CD8-positive, alpha-beta memory T cell (primary cell): ENCODE results near the gene ST7. TPM values are rescaled to one million over a fixed set of nuclear protein-coding genes. Genes with fewer than 3 reads are reported as not detected.

Experiments used
- CTCF ChIA-PET: fragments of 350-600 bp; sonication (Branson Sonifier 250); formaldehyde crosslinking; loops from one replicate; lab custom pipeline; 2021; ENCODE audit warnings: antibody characterized with exemption; lab: Charles Lee
- POLR2A ChIA-PET: fragments of 350-600 bp; sonication (Branson Sonifier 250); formaldehyde crosslinking; loops from one replicate; lab custom pipeline; 2021; ENCODE audit warnings: antibody characterized with exemption; lab: Charles Lee
- DNase-seq, 5 donors: peaks; one replicate each; pipeline versions ENCODE4 v3.0.0 to v3.0.0-alpha.2; 2020 to 2022; ENCODE audit warnings: mixed read lengths in 1 of 5
- H3K27ac ChIP-seq: one replicate; pipeline ENCODE4 v1.7.0; 2013; ENCODE audit warnings: low read depth, mild to moderate bottlenecking, low read length, moderate library complexity
- H3K27me3 ChIP-seq: 2 replicates; pipeline ENCODE4 v1.7.0; 2013; ENCODE audit warnings: low read length, mild to moderate bottlenecking; ENCODE audit not compliant: insufficient read depth, poor library complexity, severe bottlenecking
- H3K36me3 ChIP-seq: 2 replicates; pipeline ENCODE4 v1.7.0; 2013; ENCODE audit warnings: mild to moderate bottlenecking, low read length, moderate library complexity; ENCODE audit not compliant: insufficient read depth
- H3K4me1 ChIP-seq: 2 replicates; pipeline ENCODE4 v1.7.0; 2013; ENCODE audit warnings: mild to moderate bottlenecking, low read length, moderate library complexity; ENCODE audit not compliant: insufficient read depth
- H3K4me3 ChIP-seq: 2 replicates; pipeline ENCODE4 v1.7.0; 2013; ENCODE audit warnings: mild to moderate bottlenecking, low read length
- H3K9me3 ChIP-seq: 2 replicates; pipeline ENCODE4 v1.7.0; 2013; ENCODE audit warnings: mild to moderate bottlenecking, low read length
- H3K27ac Mint-ChIP-seq, 8 donors: one replicate each; pipeline ENCODE4 v1.8.0; 2020 to 2021; ENCODE audit warnings: mixed read lengths in 8 of 8, mild to moderate bottlenecking in 6 of 8, inconsistent platforms in 3 of 8, moderate library complexity in 3 of 8
- H3K27me3 Mint-ChIP-seq, 2 donors: one replicate each; pipeline ENCODE4 v1.8.0; 2020 to 2021; ENCODE audit warnings: mixed read lengths in 2 of 2, mild to moderate bottlenecking in 1 of 2, moderate library complexity in 1 of 2
- H3K36me3 Mint-ChIP-seq, 3 donors: one replicate each; pipeline ENCODE4 v1.8.0; 2020 to 2021; ENCODE audit warnings: mixed read lengths in 3 of 3, inconsistent platforms in 1 of 3, mild to moderate bottlenecking in 1 of 3
- H3K4me1 Mint-ChIP-seq, 3 donors: one replicate each; pipeline ENCODE4 v1.8.0; 2020 to 2021; ENCODE audit warnings: mixed read lengths in 3 of 3, inconsistent platforms in 1 of 3, mild to moderate bottlenecking in 1 of 3
- H3K4me3 Mint-ChIP-seq, 7 donors: one replicate each; pipeline ENCODE4 v1.8.0; 2020 to 2021; ENCODE audit warnings: mixed read lengths in 7 of 7, mild to moderate bottlenecking in 6 of 7, moderate library complexity in 4 of 7, inconsistent platforms in 2 of 7
- H3K9me3 Mint-ChIP-seq, 5 donors: one replicate each; pipeline ENCODE4 v1.8.0; 2020 to 2022; ENCODE audit warnings: mixed read lengths in 5 of 5, mild to moderate bottlenecking in 3 of 5, moderate library complexity in 2 of 5, inconsistent platforms in 1 of 5
- polyA plus RNA-seq: library from polyadenylated mRNA; unstranded; fragments of 300-500 nt; fragmentation: Illumina TruSeq; gene quantifications from one replicate; pipeline ENCODE4 v1.2.3, GENCODE V29; 2021
- total RNA-seq, 2 experiments: library from RNA; stranded (reverse); gene quantifications; one replicate each; pipeline ENCODE4 v1.2.3, GENCODE V29; 2021

ST7 gene
- total and polyA plus RNA-seq, 3 experiments from 2014 or later = 7.9 to 14.2 (median 12.7) TPM

DNA sequence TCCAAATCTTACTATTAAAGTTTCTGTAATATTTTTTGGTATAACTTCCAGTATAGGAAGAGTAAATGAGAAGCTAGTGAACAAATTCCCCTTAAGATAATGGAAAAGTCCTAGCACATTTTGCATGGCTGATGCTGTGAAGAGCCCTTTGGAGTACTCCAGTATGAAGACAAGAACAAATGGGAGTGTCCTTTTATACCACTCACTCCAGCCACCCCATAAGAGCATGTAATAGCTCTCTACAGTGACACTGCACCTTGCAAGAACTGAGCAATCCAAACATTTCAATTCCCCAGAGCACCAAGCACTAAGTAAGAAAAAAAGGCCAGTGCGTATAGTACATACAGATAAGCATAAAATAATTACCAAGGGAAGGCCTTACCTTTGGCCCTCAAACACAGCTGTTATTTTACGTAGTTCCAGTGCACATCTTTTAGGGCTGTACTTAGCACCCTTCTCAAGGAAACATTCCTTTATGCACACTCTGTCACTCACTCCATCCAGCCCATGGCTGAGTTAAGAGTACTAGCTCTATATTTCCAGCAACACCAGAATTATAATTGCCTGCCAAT, 135.4 kb downstream of the ST7 start:
- no peaks in the 10 kb centered on the region for H3K9me3 Mint-ChIP-seq
- Histone ChIP-seq H3K27me3 (no peaks in the 10 kb centered on the region), H3K36me3 (no peaks in the 10 kb centered on the region), H3K27ac (no peak overlapping the region), H3K9me3 (no peaks in the 10 kb centered on the region), H3K4me1 (peaks cover 14% of the 10 kb centered on the region), H3K4me3 (no peak overlapping the region)
- H3K27ac Mint-ChIP-seq = no peak overlapping the region
- peaks cover 22 to 29% (median 22%) of the 10 kb centered on the region in 3 donors for H3K4me1 Mint-ChIP-seq
- H3K36me3 Mint-ChIP-seq = no peaks in the 10 kb centered on the region
- no peak for DNase-seq
- no peaks in the 10 kb centered on the region for H3K27me3 Mint-ChIP-seq
- ChIA-PET CTCF (interaction anchor here (1.1 kb wide), 2 partner anchors 12 to 26 kb away, joined by 4 read pairs; no protein-coding TSS in a partner anchor), POLR2A (no interaction called here)
- no peak overlapping the region for H3K4me3 Mint-ChIP-seq

DNA sequence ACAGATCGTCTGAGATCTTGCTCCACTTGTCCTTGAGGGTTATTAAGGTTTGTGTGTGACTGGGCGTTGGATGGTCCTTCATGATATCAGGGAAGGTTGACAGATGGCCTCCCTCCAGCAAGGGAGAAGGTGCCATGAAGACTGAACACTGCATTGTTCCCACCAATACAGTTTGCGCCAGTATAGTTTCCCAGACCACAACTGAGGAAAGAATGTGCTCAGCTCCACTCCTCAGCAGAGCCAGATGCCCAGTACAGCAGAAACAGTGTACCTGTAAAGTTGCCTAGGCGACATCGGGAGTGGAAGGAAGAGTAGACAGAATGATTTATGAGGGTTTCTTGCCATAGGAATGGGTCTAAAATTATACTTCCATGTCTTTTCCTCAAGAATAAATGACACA, 137.5 kb downstream of the ST7 start:
- Mint-ChIP-seq H3K27ac (peak overlapping the region in 1 of 8 donors; percentile 47), H3K4me3 (no peak overlapping the region), H3K9me3 (no peaks in the 10 kb centered on the region), H3K27me3 (no peaks in the 10 kb centered on the region), H3K4me1 (peaks cover 18 to 25% (median 22%) of the 10 kb centered on the region in 3 donors), H3K36me3 (no peaks in the 10 kb centered on the region)
- CTCF ChIA-PET = no interaction called here
- no peaks in the 10 kb centered on the region for H3K27me3 ChIP-seq
- no peak overlapping the region for H3K27ac ChIP-seq
- H3K4me1 ChIP-seq = peaks cover 14% of the 10 kb centered on the region
- no peaks in the 10 kb centered on the region for H3K36me3 ChIP-seq
- DNase-seq = no peak
- H3K9me3 ChIP-seq = no peaks in the 10 kb centered on the region
- POLR2A ChIA-PET = no interaction called here
- no peak overlapping the region for H3K4me3 ChIP-seq

DNA sequence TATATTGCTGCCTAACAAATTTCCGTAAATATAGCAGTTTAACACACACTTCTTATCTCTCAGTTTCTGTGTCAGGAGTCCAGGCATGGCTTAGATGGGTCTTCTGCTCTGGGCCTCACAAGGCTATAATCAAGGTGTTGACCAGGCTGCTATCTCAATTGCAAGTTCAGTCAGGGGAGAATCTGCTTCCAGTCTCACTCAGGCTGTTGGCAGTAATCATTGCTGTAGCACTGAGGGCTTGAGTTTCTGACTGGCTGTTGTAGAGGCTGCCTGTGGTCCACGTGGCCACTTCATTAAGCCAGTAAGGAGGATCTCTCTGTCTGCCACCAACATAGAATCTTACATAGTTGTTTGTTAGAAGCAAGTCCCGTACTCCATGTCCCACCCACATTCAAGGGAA, 138.4 kb downstream of the ST7 start:
- Histone ChIP-seq H3K4me3 (no peak overlapping the region), H3K27me3 (no peaks in the 10 kb centered on the region), H3K9me3 (no peaks in the 10 kb centered on the region), H3K27ac (no peak overlapping the region), H3K36me3 (no peaks in the 10 kb centered on the region), H3K4me1 (peaks cover 13% of the 10 kb centered on the region)
- ChIA-PET CTCF (no interaction called here), POLR2A (no interaction called here)
- no peak for DNase-seq
- H3K27ac Mint-ChIP-seq = no peak overlapping the region
- peaks cover 14 to 16% (median 14%) of the 10 kb centered on the region in 3 donors for H3K4me1 Mint-ChIP-seq
- no peaks in the 10 kb centered on the region for H3K9me3 Mint-ChIP-seq
- H3K4me3 Mint-ChIP-seq = no peak overlapping the region
- H3K36me3 Mint-ChIP-seq = no peaks in the 10 kb centered on the region
- no peaks in the 10 kb centered on the region for H3K27me3 Mint-ChIP-seq

DNA sequence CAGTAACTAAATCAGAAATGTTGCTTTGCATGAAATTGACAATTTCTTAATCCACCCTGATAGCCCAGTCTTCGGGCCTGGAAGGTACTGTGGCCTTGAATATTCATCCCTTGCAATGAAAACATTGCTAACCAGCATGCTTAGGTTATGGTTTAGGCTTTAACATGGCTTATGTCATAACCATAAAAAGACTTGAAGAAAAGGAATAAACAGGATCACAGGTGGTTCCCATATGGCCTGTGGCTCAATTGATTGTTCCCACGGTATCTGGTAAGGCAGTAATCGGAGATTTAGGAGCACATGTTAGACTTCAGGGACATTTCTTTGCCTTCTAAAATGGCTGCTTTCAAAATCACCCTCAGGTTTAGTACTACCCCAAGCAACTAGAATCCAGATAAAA, 139.5 kb downstream of the ST7 start:
- Mint-ChIP-seq H3K4me3 (no peak overlapping the region), H3K4me1 (peaks cover 4 to 6% (median 4%) of the 10 kb centered on the region in 3 donors), H3K27ac (no peak overlapping the region), H3K27me3 (no peaks in the 10 kb centered on the region), H3K9me3 (no peaks in the 10 kb centered on the region), H3K36me3 (no peaks in the 10 kb centered on the region)
- no peak for DNase-seq
- no peaks in the 10 kb centered on the region for H3K36me3 ChIP-seq
- no peak overlapping the region for H3K27ac ChIP-seq
- H3K9me3 ChIP-seq = no peaks in the 10 kb centered on the region
- H3K27me3 ChIP-seq = no peaks in the 10 kb centered on the region
- ChIA-PET CTCF (no interaction called here), POLR2A (interaction anchor here (0.7 kb wide), 1 partner anchor 35 kb away, joined by 10 read pairs; no protein-coding TSS in a partner anchor)
- peaks cover 3% of the 10 kb centered on the region for H3K4me1 ChIP-seq
- no peak overlapping the region for H3K4me3 ChIP-seq

DNA sequence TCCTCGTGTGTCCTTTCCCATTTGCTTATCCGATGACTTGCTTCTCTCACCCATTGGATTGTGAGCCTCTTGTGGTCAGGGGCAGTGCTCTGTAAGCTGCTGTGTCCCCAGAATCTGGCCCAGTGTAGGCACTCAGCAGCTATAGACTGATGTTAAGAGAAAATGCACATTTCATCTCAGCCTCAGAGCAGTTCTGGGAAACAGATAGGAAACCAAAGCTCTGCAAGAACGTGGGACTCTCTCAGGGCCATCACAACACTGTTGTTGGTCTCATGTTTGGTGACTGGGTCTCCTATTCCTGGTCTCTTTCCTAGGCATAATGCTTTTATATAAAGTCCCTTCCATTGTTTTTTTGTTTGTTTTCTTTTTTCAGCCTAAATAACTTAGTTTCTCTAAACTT, 141.2 kb downstream of the ST7 start:
- ChIA-PET POLR2A (no interaction called here), CTCF (no interaction called here)
- H3K9me3 Mint-ChIP-seq = no peaks in the 10 kb centered on the region
- no peaks in the 10 kb centered on the region for H3K36me3 ChIP-seq
- H3K9me3 ChIP-seq = no peaks in the 10 kb centered on the region
- H3K27ac ChIP-seq = no peak overlapping the region
- no peak overlapping the region for H3K4me3 ChIP-seq
- H3K27me3 Mint-ChIP-seq = no peaks in the 10 kb centered on the region
- H3K4me1 Mint-ChIP-seq = no peaks in the 10 kb centered on the region
- no peak overlapping the region for H3K27ac Mint-ChIP-seq
- H3K4me3 Mint-ChIP-seq = no peak overlapping the region
- H3K4me1 ChIP-seq = no peaks in the 10 kb centered on the region
- H3K36me3 Mint-ChIP-seq = no peaks in the 10 kb centered on the region
- no peak for DNase-seq
- no peaks in the 10 kb centered on the region for H3K27me3 ChIP-seq

DNA sequence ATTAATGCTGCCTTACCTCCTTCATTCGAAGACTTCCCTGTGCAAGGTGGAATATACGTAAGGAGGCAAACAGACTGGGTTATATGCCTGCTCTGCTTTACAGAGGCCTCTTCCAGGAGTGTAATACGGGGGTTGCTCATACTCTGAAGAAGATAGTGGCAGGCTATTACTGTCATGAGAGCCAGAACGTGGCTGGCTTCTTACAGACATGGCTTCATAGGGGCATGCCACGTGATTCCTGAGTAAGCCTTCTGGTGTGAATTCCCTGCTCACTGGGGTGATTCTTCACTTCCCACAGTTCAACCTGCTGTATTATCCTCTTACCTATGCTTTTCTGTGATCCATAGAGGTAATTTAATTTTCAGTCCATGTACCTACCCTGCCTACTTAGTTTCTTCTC, 141.8 kb downstream of the ST7 start:
- CTCF ChIA-PET = no interaction called here
- H3K4me3 Mint-ChIP-seq = no peak overlapping the region

DNA sequence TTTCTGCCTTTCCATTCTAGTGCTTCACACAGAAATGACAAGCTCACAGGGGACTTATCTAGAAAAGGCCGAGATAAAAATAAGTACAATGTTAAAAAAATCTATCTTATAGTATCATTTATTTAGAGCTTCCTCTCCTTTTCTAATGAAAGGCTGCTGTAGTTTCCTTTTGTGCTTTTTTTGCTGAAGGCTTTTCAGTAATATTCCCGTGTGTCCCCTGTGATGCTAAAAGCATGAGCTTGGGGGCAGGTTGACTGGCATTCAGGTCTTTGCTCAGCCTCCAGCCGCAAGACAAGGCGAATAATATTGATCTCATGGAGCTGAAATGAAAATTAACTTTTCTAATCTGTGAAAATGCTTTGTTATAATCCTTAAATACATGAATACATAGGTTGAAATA, 143.0 kb downstream of the ST7 start:
- H3K27me3 Mint-ChIP-seq = no peaks in the 10 kb centered on the region

More for the DNA sequence above, 141.8 kb downstream of the ST7 start:
- Histone ChIP-seq H3K27me3 (no peaks in the 10 kb centered on the region), H3K4me3 (no peak overlapping the region), H3K9me3 (no peaks in the 10 kb centered on the region), H3K27ac (no peak overlapping the region), H3K36me3 (no peaks in the 10 kb centered on the region), H3K4me1 (no peaks in the 10 kb centered on the region)
- no peak for DNase-seq
- Mint-ChIP-seq H3K36me3 (no peaks in the 10 kb centered on the region), H3K27me3 (no peaks in the 10 kb centered on the region), H3K4me1 (no peaks in the 10 kb centered on the region), H3K9me3 (no peaks in the 10 kb centered on the region), H3K27ac (peak overlapping the region in 1 of 8 donors; percentile 3)
- POLR2A ChIA-PET = no interaction called here

DNA sequence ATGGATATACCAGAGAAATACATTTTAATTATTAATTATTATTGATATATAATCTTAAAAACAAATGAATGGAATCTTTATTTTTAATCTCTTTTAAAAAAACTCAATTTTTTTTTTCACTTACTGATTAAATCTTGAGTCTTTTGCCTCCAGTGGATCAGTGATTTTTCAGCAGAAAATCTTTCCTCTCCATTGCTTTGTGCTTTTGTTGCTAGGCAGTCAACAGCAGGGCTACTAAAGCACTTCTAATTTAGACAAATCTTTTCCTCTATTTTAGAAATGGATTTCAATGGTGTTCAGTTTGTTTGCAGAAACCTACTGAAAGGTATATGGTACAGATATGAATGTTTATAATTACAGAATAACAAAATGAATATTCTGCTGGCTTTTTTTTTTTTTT, 143.6 kb downstream of the ST7 start:
- no peak overlapping the region for H3K4me3 Mint-ChIP-seq
- H3K9me3 Mint-ChIP-seq = no peaks in the 10 kb centered on the region
- Histone ChIP-seq H3K27me3 (no peaks in the 10 kb centered on the region), H3K9me3 (no peaks in the 10 kb centered on the region), H3K36me3 (no peaks in the 10 kb centered on the region), H3K27ac (no peak overlapping the region), H3K4me3 (no peak overlapping the region), H3K4me1 (no peaks in the 10 kb centered on the region)
- no peak overlapping the region for H3K27ac Mint-ChIP-seq
- no peaks in the 10 kb centered on the region for H3K36me3 Mint-ChIP-seq
- POLR2A ChIA-PET = no interaction called here
- CTCF ChIA-PET = no interaction called here
- DNase-seq = no peak
- no peaks in the 10 kb centered on the region for H3K27me3 Mint-ChIP-seq
- H3K4me1 Mint-ChIP-seq = no peaks in the 10 kb centered on the region

More for the DNA sequence above, 143.0 kb downstream of the ST7 start:
- Histone ChIP-seq H3K27me3 (no peaks in the 10 kb centered on the region), H3K36me3 (no peaks in the 10 kb centered on the region), H3K9me3 (no peaks in the 10 kb centered on the region), H3K4me3 (no peak overlapping the region), H3K4me1 (no peaks in the 10 kb centered on the region), H3K27ac (no peak overlapping the region)
- no peaks in the 10 kb centered on the region for H3K9me3 Mint-ChIP-seq
- no peak overlapping the region for H3K4me3 Mint-ChIP-seq
- H3K4me1 Mint-ChIP-seq = no peaks in the 10 kb centered on the region
- no peak for DNase-seq
- POLR2A ChIA-PET = no interaction called here
- no peaks in the 10 kb centered on the region for H3K36me3 Mint-ChIP-seq
- CTCF ChIA-PET = no interaction called here
- no peak overlapping the region for H3K27ac Mint-ChIP-seq
